Measurements from ENCODE around the gene CARS2. TPM values are rescaled to one million over a fixed set of nuclear protein-coding genes. Genes with fewer than 3 reads are reported as not detected.

Gene CARS2
- total RNA-seq, 1 experiment from 2014 or later, result 41.9 TPM

DNA sequence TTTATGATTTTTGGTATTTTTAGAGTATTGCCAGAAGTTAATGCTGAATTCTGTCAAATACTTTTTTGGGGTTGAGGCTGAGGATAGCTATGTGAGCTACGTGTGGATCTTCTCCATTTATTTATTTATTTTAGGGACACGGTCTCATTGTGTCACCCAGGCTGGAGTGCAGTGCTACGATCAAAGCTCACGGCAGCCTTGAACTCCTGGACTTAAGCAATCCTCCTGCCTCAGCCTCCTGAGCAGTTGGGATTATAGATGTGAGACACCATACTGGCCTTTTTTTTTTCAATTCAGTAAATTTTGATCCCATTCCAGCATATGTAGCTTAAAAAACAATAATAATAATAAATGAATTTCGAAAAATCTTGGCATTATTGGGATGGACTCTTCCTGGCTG, 28.6 kb upstream of the CARS2 start:
- Histone ChIP-seq H3K79me1 (ENCODE audit: insufficient read depth, low read depth, low read length, poor library complexity, severe bottlenecking) (no peaks in the 10 kb centered on the region), H2BK15ac (ENCODE audit: low read depth, low read length) (no peak overlapping the region), H3K18ac (ENCODE audit: insufficient read length, low read depth, low read length) (no peak overlapping the region), H4K8ac (replicated peaks; ENCODE audit: insufficient read length, low read depth, low read length) (no peak overlapping the region), H2BK120ac (ENCODE audit: low read depth, low read length, poor library complexity, severe bottlenecking) (no peak overlapping the region), H3K23me2 (ENCODE audit: insufficient read length, low read depth, low read length, poor library complexity, severe bottlenecking) (no peaks in the 10 kb centered on the region), H4K91ac (ENCODE audit: insufficient read length, low read depth, low read length) (no peak overlapping the region), H3K4me2 (ENCODE audit: insufficient read depth, insufficient read length, low read length) (no peak overlapping the region), H3K27ac (ENCODE audit: insufficient read length, low read depth, low read length) (no peak overlapping the region), H2AFZ (ENCODE audit: low read length) (no peak overlapping the region), H3K56ac (ENCODE audit: insufficient read length, low read depth, low read length) (no peak overlapping the region), H3K23ac (ENCODE audit: insufficient read length, low read depth, low read length) (no peak overlapping the region), H4K5ac (ENCODE audit: insufficient read length, low read depth, low read length) (no peak overlapping the region), H4K20me1 (ENCODE audit: control insufficient read depth, insufficient read depth, insufficient read length) (no peaks in the 10 kb centered on the region), H3K14ac (ENCODE audit: insufficient read depth, low read length) (no peak overlapping the region), H2BK20ac (ENCODE audit: low read depth, low read length, poor library complexity, severe bottlenecking) (no peak overlapping the region), H3K4ac (ENCODE audit: low read depth, low read length) (no peak overlapping the region), H2BK5ac (ENCODE audit: insufficient read length, low read length) (no peak overlapping the region), H3K27me3 (ENCODE audit: insufficient read depth, low read length) (no peaks in the 10 kb centered on the region), H3K9ac (ENCODE audit: extremely low read depth, insufficient read length, low read length) (no peak overlapping the region), H3T11ph (ENCODE audit: low read length) (no peak overlapping the region), H3K4me1 (ENCODE audit: insufficient read depth, low read length) (no peaks in the 10 kb centered on the region), H3K79me2 (ENCODE audit: insufficient read depth, low read length) (no peaks in the 10 kb centered on the region), H3K9me3 (ENCODE audit: control insufficient read depth, low read depth, low read length) (peaks cover 7% of the 10 kb centered on the region), H2BK12ac (ENCODE audit: insufficient read length, low read depth, low read length) (no peak overlapping the region), H2AK5ac (ENCODE audit: insufficient read length, low read length) (no peak overlapping the region)
- no peak overlapping the region for H3K4me3 Mint-ChIP-seq
- peaks cover 22 to 24% of the 10 kb centered on the region in 2 experiments for H3K9me3 Mint-ChIP-seq
- no peak overlapping the region for H3K27ac Mint-ChIP-seq
- DNase-seq, result no peak
- peaks cover 15 to 22% (median 18%) of the 10 kb centered on the region in 3 experiments for H3K36me3 Mint-ChIP-seq (ENCODE audit: insufficient read depth in 1 of 3, low read depth in 3 of 3)
- no peaks in the 10 kb centered on the region for H3K27me3 Mint-ChIP-seq (ENCODE audit: low read depth)
- no peaks in the 10 kb centered on the region for H3K4me1 Mint-ChIP-seq
- TF ChIP-seq, protein P1, sequence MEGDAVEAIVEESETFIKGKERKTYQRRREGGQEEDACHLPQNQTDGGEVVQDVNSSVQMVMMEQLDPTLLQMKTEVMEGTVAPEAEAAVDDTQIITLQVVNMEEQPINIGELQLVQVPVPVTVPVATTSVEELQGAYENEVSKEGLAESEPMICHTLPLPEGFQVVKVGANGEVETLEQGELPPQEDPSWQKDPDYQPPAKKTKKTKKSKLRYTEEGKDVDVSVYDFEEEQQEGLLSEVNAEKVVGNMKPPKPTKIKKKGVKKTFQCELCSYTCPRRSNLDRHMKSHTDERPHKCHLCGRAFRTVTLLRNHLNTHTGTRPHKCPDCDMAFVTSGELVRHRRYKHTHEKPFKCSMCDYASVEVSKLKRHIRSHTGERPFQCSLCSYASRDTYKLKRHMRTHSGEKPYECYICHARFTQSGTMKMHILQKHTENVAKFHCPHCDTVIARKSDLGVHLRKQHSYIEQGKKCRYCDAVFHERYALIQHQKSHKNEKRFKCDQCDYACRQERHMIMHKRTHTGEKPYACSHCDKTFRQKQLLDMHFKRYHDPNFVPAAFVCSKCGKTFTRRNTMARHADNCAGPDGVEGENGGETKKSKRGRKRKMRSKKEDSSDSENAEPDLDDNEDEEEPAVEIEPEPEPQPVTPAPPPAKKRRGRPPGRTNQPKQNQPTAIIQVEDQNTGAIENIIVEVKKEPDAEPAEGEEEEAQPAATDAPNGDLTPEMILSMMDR (conservative IDR thresholded peaks at IDR 0.05), result no peak
- WGBS (ENCODE audit: extremely low coverage, insufficient read length, low lambda C conversion rate), result no CpG with 5 or more reads among the region's 5 CpGs
